Measurements from ENCODE around the gene STK32B.
"Not testable (repeated sequence)": the region's sequence is repeated elsewhere in the genome, so short reads cannot be mapped to it uniquely, and the experiment has no call there.

STK32B gene

DNA sequence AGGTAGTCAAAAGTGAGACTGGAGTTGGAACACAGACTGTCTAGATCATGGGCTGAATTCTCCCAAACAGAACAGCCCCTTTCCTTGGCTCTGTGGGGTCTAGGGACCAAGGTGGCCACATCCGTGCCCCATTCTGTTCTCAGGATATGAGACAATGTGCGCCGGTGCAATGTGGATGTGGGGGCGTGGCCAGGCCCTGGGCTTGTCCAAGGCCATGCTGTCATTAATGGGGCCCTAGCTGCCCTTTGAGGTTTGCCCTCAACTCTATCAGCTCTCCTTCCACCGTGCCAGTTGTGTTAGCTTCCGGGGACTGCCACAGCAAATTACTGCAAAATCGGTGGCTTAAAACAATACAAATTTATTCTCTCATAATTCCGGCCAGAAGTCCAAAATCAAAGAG, 344.5 kb downstream of the STK32B start:
- no peak for DNase-seq (ENCODE audit: low read depth)

GRCh38 chr4:5398056-5398455, 346.8 kb downstream of the STK32B start:
- no peak for DNase-seq (ENCODE audit: low read depth)

GRCh38 chr4:5399124-5399523, 347.8 kb downstream of the STK32B start:
- no peak for DNase-seq (ENCODE audit: low read depth)

- DNase-seq (ENCODE audit: low read depth): no peak
Measured at GRCh38 chr4:5399790-5400421, 348.6 kb downstream of the STK32B start.

DNA sequence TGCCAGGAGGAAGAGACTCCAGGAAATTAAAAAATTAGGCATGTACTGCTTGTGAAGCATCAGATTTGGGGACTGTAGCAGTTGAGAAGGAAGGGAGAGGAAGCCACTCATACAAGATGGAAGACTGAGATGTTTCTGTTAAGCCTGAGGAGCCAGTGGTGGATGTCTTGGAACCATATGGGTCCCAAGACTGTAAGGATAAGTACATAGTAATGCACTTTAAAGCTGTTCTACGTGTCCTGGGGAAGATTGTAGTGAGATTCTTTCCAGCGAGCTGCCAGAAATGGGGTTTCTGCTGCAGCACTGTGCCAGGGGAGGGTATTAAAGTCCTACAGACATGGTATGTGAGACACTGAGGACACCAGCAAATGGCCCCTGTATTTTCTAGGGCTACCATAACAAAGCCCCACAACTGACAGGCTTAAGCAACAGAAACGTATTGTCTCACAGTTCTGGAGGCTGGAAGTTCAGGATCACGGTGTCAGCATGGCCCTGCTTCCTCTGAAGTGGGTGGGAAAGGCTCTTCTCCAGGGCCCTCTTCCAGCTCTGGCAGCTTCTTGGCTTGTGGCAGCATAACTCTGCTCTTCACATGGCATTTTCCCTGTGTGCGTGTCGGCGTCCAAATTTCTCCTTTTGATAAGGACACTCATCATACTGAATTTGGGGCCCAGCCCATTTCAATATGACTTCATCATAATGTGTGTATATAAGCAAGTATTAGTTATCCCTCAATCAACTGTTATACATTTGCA, 352.6 kb downstream of the STK32B start:
- no peak for DNase-seq (ENCODE audit: low read depth)

- no peak for DNase-seq (ENCODE audit: low read depth)
Measured at GRCh38 chr4:5409237-5409636, 358.0 kb downstream of the STK32B start.

DNA sequence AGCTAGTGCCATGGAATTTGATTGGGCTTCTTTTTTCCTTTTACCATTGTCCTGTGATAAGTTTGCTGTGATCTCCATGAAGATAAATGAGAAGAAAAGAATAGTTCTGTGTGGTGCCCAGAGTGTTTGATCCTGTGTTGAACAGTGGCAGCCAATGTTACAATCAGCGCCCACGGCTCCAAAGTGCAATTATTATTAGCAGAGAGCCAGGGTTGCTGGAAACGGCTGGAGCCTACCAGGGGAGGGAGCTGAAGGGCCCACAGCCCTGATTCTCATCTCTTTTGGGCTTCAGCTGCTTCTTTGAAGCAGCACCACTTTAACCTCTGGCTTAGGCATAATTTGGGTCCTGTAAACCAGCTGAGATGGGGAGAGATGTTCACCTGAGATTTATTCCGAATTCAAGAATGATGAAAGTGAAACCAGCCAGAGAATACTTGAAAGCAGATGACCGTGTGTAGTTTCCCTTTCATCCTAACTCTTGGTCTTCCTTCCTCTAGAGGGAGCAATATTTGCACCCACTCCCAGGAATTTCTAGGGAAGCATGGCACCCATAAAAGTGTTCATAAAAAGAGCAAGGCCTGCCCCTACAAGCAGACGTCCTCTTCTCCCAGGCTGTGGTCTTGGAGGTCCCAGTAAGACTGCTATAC, 358.8 kb downstream of the STK32B start:
- DNase-seq (ENCODE audit: low read depth): no peak

GRCh38 chr4:5412296-5412695, 361.0 kb downstream of the STK32B start:
- DNase-seq (ENCODE audit: low read depth): no peak

- no peak for DNase-seq (ENCODE audit: low read depth)
Measured at GRCh38 chr4:5412751-5413150, 361.5 kb downstream of the STK32B start.

- DNase-seq (ENCODE audit: low read depth): no peak
Measured at GRCh38 chr4:5416637-5417036, 365.4 kb downstream of the STK32B start.

DNA sequence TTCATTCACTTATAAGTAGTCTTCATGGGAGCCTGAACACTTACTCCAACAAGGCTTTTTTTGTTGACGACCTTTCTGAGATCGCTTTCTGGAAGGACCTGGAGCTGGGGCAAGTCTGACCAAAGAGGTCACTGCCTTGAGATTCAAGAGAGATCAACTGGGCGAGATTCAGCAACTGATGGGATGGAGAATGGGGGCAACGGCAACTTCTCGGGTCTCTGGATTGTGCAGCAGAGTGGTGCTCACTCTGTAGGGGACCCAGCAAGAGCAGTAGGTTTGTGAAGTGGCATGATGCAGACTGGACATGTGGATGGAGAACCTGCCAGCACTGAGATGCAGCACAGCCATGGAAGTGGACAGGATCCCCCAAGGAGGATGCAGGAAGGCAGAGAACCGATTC, 369.0 kb downstream of the STK32B start:
- DNase-seq (ENCODE audit: low read depth): no peak

DNA sequence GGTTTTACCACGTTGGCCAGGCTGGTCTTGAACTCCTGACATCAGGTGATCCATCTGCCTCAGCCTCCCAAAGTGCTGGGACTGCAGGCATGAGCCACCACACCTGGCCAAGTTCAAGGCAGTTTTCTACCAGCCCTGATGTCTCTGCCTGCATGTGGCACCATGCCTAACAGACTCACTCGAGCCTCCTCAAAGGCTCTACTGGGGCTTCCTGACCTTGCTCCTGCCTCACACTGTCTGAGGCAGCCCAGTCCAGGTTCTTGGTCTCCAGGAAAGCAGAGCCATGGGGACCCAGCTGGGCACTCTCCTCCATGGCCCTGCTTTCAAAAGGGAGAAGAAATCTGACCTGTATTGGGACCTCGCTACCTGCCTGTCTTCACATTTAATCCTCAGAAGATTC, 370.1 kb downstream of the STK32B start:
- no peak for DNase-seq (ENCODE audit: low read depth)

- no peak for DNase-seq (ENCODE audit: low read depth)
Measured at GRCh38 chr4:5422195-5422594, 370.9 kb downstream of the STK32B start.

GRCh38 chr4:5423670-5424069, 372.4 kb downstream of the STK32B start:
- DNase-seq (ENCODE audit: low read depth): no peak

- DNase-seq (ENCODE audit: low read depth): no peak
Measured at GRCh38 chr4:5424211-5424610, 372.9 kb downstream of the STK32B start.

DNA sequence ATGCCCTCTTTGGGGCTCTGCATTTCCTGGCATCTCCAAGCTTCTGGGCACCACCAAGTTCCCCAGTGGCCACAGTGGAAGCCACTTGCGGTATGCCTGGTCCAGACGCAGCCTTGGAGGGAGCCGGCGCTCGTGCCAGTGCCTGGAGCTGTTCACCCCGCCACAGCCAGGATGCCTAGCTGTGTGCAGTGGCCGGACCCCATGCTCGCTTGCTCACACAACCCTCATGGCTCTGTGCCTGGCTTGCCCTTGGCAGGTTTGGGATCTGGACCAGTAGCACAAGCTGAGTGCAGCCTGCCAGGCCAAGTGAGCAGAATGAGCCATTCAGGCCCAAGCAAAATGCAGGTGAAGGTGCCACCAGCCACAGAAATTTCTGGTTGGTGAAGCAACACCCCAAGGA, 373.6 kb downstream of the STK32B start:
- no peak for DNase-seq (ENCODE audit: low read depth)

- DNase-seq (ENCODE audit: low read depth): no peak
Measured at GRCh38 chr4:5429747-5430146, 378.5 kb downstream of the STK32B start.

DNA sequence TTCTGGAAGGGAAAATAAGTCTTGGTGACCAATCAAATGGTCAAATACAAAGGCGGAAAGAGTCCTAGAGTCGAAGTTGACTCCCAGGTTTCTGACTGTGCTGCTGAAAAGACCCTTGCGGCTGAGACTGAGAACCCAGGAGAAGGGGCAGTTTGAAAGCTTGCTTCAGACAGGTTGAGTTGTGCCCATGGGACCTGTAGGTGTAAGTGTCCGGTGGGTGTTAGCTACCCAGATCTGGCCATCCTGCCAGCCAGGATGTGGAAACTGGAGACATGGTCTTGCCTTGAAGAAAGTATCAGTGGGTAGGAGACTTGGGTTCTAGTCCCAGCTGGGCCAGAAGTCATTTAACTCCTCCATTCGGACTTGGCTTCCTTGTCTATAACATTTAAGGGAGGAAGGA, 381.9 kb downstream of the STK32B start:
- no peak for DNase-seq (ENCODE audit: low read depth)

GRCh38 chr4:5435201-5435600, 383.9 kb downstream of the STK32B start:
- no peak for DNase-seq (ENCODE audit: low read depth)

GRCh38 chr4:5435823-5436222, 384.5 kb downstream of the STK32B start:
- no peak for DNase-seq (ENCODE audit: low read depth)

GRCh38 chr4:5443976-5444802, 392.9 kb downstream of the STK32B start:
- not testable (repeated sequence) for DNase-seq (ENCODE audit: low read depth)

GRCh38 chr4:5444918-5445517, 393.7 kb downstream of the STK32B start:
- DNase-seq (ENCODE audit: low read depth): no peak
